Heart left ventricle (tissue), 13 donors: ENCODE measurements around the gene SPAG7.
A peak's percentile ranks its signal among the peaks of the same experiment; 100 is the strongest.

Source experiments
- POLR2A ChIP-seq, 2 donors: fragments of 450-650 bp; IDR thresholded peaks; one replicate each; pipeline ENCODE4 v1.6.1; 2017; ENCODE audit warnings: antibody characterized with exemption in 2 of 2, mild to moderate bottlenecking in 2 of 2, moderate library complexity in 2 of 2
- TF ChIP-seq, protein P1 (sequence below), 12 donors: fragments of 200-600 bp; sonication (generic) in 4 of 12; IDR thresholded peaks; one replicate each; pipeline versions ENCODE4 v1.5.0 to v1.8.0; 2018 to 2022; ENCODE audit warnings: antibody characterized with exemption in 12 of 12, mild to moderate bottlenecking in 5 of 12
- donor health status: ischemic (EF 13 %, LVEDD 7.1; RV severe dilation, severe dysfunction).
- donor health status: DM: no; HTN: yes; CAD: no.
- donor health status: DM: no; HTN: no; CAD: no.
- donor health status: ischemic (EF 25% LVEDD 6.9; RV normal size, moderate dysfunction).
- donor health status: ischemic (EF 25% LVEDD 5.7; RV mildly dilated, moderate dysfunction).
- donor health status: ischemic (EF 35%, LVEDD 5.7; RV mildly dilated, moderate dysfunction).
- donor health status: nonischemic (EF 11% LVEDD 7.7; RV severe dilation, severe dysfunction).
- donor health status: DM: yes; HTN: yes; CAD: no.
- donor health status: PGD.
- donor health status: ischemic (EF 29% LVEDD 5.4; RV normal size, mild dysfunction).
- donor health status: nonischemic (EF 23%, LVEDD 6.1; RV moderate dilation, normal function).

DNA sequence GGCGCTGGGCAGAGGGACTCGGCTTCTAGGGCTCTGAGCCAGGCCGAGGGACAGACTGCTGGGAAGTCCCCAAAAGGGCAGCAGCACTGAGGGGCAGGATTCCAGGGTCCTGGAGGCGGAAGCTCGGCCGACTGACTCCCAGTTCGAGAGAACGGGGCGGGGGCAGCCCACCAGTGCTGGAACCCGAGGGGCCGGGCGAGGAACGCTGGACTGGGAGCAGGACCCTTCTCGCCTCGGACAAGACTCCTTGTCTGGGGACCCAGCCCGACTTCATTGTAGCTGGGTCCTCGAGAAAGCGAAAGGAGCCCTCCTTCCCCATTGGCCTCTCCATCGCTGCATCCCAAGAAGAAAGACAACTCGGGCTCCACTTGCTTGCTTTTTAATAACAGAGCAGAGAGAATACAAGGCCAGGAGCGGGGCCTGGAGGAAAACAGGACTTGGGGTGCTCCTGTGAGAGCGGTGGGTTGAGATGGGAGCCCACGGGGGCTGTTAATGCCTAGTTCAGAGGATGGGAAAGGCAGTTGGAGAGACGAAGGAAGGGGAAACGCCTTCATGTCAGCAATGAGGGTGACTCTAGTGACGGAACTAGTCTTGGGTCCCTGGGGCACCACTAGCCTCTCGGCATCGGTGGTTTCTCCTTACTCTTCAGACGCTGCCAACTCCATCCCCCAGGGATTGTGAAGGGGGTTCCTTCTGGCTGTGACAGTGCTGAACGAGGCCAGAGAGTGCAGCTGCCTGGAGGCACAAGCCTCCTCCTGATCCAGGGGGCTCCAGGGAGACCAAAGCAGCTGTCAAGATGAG is 20.4 kb upstream of the SPAG7 start:
- TF ChIP-seq POLR2A (IDR thresholded peaks at IDR 0.05): peak in 1 of 2 donors; percentile 24
- TF ChIP-seq, protein P1, sequence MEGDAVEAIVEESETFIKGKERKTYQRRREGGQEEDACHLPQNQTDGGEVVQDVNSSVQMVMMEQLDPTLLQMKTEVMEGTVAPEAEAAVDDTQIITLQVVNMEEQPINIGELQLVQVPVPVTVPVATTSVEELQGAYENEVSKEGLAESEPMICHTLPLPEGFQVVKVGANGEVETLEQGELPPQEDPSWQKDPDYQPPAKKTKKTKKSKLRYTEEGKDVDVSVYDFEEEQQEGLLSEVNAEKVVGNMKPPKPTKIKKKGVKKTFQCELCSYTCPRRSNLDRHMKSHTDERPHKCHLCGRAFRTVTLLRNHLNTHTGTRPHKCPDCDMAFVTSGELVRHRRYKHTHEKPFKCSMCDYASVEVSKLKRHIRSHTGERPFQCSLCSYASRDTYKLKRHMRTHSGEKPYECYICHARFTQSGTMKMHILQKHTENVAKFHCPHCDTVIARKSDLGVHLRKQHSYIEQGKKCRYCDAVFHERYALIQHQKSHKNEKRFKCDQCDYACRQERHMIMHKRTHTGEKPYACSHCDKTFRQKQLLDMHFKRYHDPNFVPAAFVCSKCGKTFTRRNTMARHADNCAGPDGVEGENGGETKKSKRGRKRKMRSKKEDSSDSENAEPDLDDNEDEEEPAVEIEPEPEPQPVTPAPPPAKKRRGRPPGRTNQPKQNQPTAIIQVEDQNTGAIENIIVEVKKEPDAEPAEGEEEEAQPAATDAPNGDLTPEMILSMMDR (IDR thresholded peaks at IDR 0.05): no peak
